Prostate gland (tissue), 2 donors: ENCODE data around the gene NDUFB2.

Experiments used
- POLR2A ChIP-seq: fragments of 450-650 bp; IDR thresholded peaks from one replicate; pipeline ENCODE4 v1.6.1; 2016; ENCODE audit warnings: antibody characterized with exemption, mild to moderate bottlenecking
- POLR2AphosphoS5 ChIP-seq: sonication (generic); formaldehyde crosslinking; IDR thresholded peaks from one replicate; pipeline ENCODE4 v1.6.1; 2017; ENCODE audit warnings: antibody characterized with exemption
- TF ChIP-seq, protein P1 (sequence below), 4 experiments: fragments of 200-600 bp in 2 of 4; fragments of 450-650 bp in 2 of 4; sonication (generic) in 2 of 4; IDR thresholded peaks; 1 replicate in 3 of 4; 2 replicates in 1 of 4; pipeline ENCODE4 v1.5.1; 2016 to 2019; ENCODE audit warnings: antibody characterized with exemption in 4 of 4, mild to moderate bottlenecking in 2 of 4, moderate library complexity in 2 of 4

GRCh38 chr7:140691376-140692045, 5.0 kb upstream of the NDUFB2 start:
- TF ChIP-seq, protein P1, sequence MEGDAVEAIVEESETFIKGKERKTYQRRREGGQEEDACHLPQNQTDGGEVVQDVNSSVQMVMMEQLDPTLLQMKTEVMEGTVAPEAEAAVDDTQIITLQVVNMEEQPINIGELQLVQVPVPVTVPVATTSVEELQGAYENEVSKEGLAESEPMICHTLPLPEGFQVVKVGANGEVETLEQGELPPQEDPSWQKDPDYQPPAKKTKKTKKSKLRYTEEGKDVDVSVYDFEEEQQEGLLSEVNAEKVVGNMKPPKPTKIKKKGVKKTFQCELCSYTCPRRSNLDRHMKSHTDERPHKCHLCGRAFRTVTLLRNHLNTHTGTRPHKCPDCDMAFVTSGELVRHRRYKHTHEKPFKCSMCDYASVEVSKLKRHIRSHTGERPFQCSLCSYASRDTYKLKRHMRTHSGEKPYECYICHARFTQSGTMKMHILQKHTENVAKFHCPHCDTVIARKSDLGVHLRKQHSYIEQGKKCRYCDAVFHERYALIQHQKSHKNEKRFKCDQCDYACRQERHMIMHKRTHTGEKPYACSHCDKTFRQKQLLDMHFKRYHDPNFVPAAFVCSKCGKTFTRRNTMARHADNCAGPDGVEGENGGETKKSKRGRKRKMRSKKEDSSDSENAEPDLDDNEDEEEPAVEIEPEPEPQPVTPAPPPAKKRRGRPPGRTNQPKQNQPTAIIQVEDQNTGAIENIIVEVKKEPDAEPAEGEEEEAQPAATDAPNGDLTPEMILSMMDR (IDR thresholded peaks at IDR 0.05): no peak
- TF ChIP-seq POLR2AphosphoS5: no peak
- TF ChIP-seq POLR2A: no peak
